Forelimb muscle (tissue), 1 donor: ENCODE data around the gene SUPT4H1. TPM values are rescaled to one million over a fixed set of nuclear protein-coding genes. Genes with fewer than 3 reads are reported as not detected.

Experiments
- DNase-seq: peaks from one replicate; pipeline ENCODE4 v3.0.0-alpha.2; 2013; ENCODE audit warnings: low read depth
- polyA plus RNA-seq: library from polyadenylated mRNA; unstranded; fragments of 120-200 nt; gene quantifications from one replicate; pipeline ENCODE4 v1.2.1, GENCODE V29; 2013; ENCODE audit not compliant: insufficient read length

Gene SUPT4H1
- polyA plus RNA-seq, 1 donor = 83.0 TPM

- DNase-seq = no peak
Observed at GRCh38 chr17:58364270-58364942, 12.4 kb upstream of the SUPT4H1 start.

GRCh38 chr17:58363457-58364185, 11.6 kb upstream of the SUPT4H1 start:
- no peak for DNase-seq

- no peak for DNase-seq
Observed at GRCh38 chr17:58362368-58363014, 10.5 kb upstream of the SUPT4H1 start.

- DNase-seq = no peak
Observed at GRCh38 chr17:58360296-58361063, 8.5 kb upstream of the SUPT4H1 start.

GRCh38 chr17:58358408-58359172, 6.6 kb upstream of the SUPT4H1 start:
- no peak for DNase-seq

- no peak for DNase-seq
Observed at GRCh38 chr17:58357312-58358297, 5.6 kb upstream of the SUPT4H1 start.

GRCh38 chr17:58356231-58356630, 4.2 kb upstream of the SUPT4H1 start:
- no peak for DNase-seq

GRCh38 chr17:58354541-58355216, 2.7 kb upstream of the SUPT4H1 start:
- DNase-seq = no peak

- no peak for DNase-seq
Observed at GRCh38 chr17:58353389-58353825, 1.4 kb upstream of the SUPT4H1 start.

GRCh38 chr17:58352596-58353388, 791 bp upstream of the SUPT4H1 start:
- DNase-seq = no peak

GRCh38 chr17:58351182-58351581, 819 bp downstream of the SUPT4H1 start:
- no peak for DNase-seq

GRCh38 chr17:58348038-58348437, 4.0 kb downstream of the SUPT4H1 start:
- no peak for DNase-seq

GRCh38 chr17:58345500-58345899, 6.5 kb downstream of the SUPT4H1 start:
- no peak for DNase-seq

- no peak for DNase-seq
Observed at GRCh38 chr17:58344791-58345157, 7.2 kb downstream of the SUPT4H1 start.

GRCh38 chr17:58344047-58344790, 7.8 kb downstream of the SUPT4H1 start:
- DNase-seq = no peak

- DNase-seq = no peak
Observed at GRCh38 chr17:58343131-58343530, 8.9 kb downstream of the SUPT4H1 start.

GRCh38 chr17:58341861-58342475, 10.0 kb downstream of the SUPT4H1 start:
- no peak for DNase-seq
